ENCODE measurements around the gene ERGIC3.

DNA sequence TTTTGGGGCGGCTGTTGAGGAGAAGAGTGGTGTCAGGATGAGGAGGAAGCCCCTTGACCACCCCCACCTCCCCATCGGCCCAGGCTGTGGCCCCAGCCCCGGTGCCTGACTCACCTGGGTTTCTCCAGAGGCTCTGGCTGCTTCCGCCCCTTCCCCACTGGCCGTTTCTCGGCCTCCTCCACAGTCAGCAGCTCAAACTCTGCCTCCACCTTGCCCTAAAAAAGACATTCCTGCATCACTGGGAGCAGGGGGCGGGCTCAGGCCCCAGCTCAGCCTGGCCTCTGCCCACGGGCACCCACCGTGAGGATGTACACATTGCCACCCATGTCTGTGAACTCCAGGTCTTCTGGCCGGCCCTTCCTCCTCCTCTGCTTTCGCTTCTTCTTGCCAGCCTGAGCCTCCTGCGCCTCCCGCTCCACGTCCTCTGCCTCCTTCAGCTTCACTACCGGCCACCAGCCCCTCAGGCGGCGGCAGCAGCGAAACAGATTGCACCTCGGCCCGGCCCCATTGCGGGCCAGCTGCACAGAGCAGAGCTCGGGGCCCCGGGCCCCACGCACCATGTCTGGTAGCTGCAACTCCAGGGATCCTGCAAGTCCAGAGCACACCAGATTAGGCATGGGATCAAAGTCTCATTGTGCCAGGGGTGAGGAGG, 17.3 kb downstream of the ERGIC3 start:
- TF ChIP-seq, protein P1, sequence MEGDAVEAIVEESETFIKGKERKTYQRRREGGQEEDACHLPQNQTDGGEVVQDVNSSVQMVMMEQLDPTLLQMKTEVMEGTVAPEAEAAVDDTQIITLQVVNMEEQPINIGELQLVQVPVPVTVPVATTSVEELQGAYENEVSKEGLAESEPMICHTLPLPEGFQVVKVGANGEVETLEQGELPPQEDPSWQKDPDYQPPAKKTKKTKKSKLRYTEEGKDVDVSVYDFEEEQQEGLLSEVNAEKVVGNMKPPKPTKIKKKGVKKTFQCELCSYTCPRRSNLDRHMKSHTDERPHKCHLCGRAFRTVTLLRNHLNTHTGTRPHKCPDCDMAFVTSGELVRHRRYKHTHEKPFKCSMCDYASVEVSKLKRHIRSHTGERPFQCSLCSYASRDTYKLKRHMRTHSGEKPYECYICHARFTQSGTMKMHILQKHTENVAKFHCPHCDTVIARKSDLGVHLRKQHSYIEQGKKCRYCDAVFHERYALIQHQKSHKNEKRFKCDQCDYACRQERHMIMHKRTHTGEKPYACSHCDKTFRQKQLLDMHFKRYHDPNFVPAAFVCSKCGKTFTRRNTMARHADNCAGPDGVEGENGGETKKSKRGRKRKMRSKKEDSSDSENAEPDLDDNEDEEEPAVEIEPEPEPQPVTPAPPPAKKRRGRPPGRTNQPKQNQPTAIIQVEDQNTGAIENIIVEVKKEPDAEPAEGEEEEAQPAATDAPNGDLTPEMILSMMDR (IDR thresholded peaks at IDR 0.05 in 8 of 11, conservative IDR thresholded peaks at IDR 0.05 in 3 of 11), result no peak
- TF ChIP-seq POLR2A (IDR thresholded peaks at IDR 0.05), result no peak
- peak in 1 of 3 donors; percentile 13 for TF ChIP-seq POLR2AphosphoS5 (IDR thresholded peaks at IDR 0.05)
